Stimulated activated CD4-positive, alpha-beta T cell treated with anti-CD3 and anti-CD28 coated beads, Interleukin-1b, Interleukin-23, amount 100 ng/mL, for 1 hour (primary cell): ENCODE data around the gene RPAIN.

ENCODE experiments used
- DNase-seq, 2 donors: peaks; one replicate each; pipeline ENCODE4 v3.0.0-alpha.2; 2020; ENCODE audit warnings: low read depth in 2 of 2

RPAIN gene

GRCh38 chr17:5419959-5420653, at the start of gene RPAIN:
TSS of gene RPAIN (plus strand) at chr17:5420182. CDS start at chr17:5420211, 29 bp downstream.
- peak; percentile 54 to 57 for DNase-seq

DNA sequence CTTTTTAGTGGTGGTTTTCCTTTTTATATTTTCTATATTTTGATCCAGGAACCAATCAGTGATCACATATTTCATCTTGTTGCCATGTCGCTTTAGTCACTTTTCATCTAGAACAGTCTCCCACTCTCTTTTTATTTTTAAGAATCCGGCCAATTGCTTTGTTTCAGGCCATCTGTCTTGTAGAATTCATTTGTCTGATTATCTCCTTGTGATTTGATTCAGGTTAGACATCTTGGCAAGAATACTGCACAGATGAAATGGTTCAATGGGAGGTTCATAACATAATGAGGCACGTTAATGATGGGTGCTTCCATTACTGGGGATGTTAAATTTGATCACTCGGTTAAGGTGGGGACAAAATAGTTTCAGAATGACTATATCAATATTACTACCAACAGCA, 49.6 kb upstream of the RPAIN start:
- no peak for DNase-seq

DNA sequence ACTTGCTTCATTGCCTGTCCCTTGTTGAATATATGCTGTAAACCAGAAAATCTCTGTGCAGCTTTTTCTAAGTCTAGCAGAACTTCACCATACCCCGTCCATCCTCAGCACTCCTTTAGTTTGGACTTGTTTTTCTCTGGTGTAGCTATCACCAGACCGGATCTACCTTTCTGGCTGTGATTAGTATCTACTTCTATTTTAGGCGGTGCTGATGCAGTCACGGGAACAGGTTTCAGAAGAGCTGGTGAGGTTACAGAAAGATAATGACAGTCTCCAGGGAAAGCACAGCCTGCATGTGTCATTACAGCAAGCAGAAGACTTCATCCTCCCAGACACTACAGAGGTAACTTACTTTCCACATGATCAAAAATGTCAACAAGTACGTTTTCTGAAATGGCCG, 46.9 kb upstream of the RPAIN start:
- DNase-seq, result no peak

DNA sequence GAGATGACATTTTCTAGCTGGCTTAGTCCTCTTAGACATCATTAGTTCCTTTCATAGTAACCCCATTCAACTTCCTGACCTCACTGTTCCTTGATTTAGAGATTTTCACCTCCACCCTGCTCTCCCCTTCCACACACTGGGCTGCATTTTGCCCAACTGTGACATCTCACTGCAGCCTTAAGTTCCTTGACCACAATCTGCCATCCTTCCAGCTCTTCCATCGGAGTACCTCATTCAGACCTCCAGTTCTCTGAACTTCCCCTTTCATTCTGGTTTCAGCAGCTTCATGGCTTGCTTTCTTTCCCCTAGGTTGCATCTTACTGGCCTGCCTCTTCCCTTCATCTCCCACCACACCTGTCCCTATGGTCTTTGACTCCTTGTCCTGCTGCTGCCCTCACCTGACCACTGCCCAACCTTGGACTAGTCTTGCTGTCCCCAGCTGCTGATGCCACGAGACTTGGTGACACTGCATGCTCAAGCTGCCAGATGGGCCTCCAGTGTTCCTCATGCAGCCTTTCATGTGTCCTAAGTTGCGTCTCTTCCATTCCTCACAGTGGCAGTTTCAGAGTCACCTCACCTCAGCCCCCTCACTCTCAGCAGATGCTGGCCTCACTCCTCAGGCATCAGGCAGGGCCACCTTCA, 41.3 kb upstream of the RPAIN start:
- DNase-seq, result no peak

GRCh38 chr17:5379351-5380107, 40.5 kb upstream of the RPAIN start:
- DNase-seq, result no peak

DNA sequence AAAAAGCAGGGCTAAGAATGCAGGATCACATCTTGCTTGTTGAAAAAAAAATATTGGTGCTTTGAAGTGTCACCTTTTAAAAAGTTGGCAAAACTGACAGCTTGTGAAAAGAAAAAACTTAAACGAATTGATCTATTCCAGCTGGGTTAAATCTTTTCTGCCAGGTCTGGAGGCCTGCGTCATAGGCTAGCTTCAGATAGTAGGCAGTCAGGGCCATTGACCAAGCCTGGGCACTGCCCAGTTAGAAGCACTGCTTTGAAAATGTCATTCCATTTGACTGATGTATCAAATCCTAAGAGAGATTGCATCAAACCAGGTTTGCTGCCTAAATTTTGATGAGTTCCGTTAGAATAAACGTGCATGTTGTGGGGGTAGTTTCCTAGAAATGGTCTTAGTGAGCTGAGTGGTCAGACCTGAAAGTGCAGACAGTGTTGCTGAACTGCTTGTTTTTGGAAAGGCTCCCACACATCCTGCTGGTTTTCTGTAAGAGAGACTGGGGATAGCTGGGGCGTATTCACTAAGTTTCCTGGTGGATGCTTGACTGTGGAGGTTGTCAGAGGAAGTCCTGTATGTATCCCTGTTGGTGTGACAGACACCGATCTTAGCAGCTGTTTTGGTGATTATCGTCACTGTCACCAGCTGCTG, 39.4 kb upstream of the RPAIN start:
- no peak for DNase-seq

DNA sequence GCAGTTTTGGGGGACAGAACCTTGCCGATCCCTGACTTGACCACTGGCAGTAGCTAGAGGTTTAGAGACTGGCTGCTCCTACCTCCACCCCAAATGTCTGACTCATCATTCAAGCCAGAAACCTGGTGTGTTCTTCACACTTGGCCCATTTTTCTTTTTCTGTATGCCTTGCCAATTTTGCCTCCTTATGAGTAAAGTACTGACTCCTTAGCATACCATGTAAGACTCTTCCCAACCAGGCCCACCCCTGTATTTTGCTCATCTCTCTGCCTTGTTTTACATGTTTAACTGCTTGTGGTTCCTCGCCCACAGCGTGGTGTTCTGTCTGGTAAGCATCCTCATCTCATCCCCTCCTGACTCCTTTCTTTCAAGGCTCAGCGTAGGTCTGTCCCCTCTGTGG, 38.4 kb upstream of the RPAIN start:
- DNase-seq, result no peak

GRCh38 chr17:5391678-5392077, 28.3 kb upstream of the RPAIN start:
- DNase-seq, result no peak

DNA sequence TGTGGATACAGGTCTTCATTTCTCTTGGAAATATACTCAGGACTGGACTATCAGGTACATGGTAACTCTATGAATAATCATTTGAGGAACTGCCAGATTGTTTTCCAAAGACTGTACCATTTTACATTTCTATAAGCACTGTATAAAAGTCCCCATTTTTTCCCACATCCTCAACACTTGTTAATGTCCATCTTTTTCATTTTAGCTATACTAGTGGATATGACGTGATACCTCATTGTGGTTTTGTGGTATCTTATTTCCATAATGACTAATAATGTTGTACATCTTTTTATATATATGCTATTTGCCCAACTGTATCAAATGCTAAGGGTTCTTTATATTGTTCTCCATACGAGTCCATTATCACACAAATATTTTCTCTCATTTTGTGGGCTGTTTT, 23.4 kb upstream of the RPAIN start:
- DNase-seq, result no peak

DNA sequence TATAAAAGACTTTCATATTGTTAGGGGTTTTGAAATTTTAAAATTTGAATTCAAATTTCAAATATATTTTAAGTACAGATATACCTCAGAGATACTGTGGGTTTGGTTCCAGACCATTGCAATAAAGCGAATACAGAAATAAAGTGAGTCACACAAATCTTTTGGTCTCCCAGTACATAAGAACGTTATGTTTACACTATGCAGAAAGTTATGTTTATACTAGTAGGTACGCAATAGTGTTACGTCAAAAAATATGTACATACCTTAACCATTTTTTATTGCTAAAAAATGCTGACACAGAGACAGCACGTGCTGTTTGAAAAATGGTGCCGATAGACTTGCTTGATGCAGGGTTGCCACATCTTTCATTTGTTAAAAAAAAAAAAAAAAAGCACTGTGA, 20.2 kb upstream of the RPAIN start:
- DNase-seq, result no peak

GRCh38 chr17:5405400-5405799, 14.6 kb upstream of the RPAIN start:
- DNase-seq, result no peak

GRCh38 chr17:5408186-5408585, 11.8 kb upstream of the RPAIN start:
- no peak for DNase-seq

GRCh38 chr17:5410594-5411272, 9.2 kb upstream of the RPAIN start:
- no peak for DNase-seq

DNA sequence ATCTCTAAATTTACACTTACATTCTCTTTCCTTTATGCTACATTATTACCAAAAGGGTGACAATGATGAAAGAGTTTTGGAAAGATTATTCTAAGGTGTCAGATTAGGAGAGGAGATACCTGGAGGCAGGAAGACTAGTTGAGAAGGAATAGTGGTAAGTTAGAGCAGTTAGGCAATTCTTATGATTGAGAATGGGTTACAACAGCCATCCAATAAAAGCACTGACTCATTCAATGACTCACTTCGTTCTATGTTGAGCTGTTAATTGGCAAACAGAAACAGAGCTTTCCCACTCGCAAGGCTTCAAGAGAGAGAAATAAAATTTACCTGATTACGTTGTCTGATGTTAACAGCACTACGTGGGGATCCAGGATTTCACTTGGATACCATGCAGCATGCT, 6.3 kb upstream of the RPAIN start:
- DNase-seq, result no peak

- DNase-seq, result no peak
Measured at GRCh38 chr17:5416901-5417300, 3.1 kb upstream of the RPAIN start.

GRCh38 chr17:5418858-5419355, 1.1 kb upstream of the RPAIN start:
- peak; percentile 21 to 24 for DNase-seq

DNA sequence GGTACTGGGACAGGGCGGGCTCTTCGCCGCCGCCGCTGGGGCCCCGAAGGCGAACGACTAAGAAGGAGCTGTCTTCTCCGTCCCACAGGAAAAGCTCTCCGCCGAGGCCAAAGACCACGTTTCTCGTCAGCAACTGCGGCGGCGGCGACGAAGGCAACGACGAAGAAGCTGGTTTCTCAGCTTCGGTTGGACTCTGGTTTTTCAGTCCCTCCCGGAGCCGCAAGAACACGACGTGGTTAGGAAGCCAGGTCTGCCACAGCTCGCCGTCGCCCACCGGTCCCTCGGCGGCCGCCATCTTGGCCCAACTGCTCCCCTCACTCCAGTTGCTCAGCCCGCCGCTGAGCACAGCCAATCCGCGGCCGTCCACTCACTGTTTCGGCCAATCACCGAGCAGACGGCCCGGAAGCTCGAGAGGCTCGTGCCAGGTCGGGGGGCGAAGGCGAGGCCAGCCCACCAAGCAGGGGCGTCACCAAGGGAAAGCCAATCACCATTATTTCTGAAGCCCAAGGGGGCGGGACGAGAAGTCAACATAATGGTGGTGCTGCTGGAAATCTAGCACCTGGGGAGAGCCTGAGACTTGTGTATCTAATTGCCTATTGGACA, 525 bp upstream of the RPAIN start, which contains the start of gene NUP88:
Gene NUP88, minus strand, starts transcription at position 307 of the 603 bp plus-strand sequence. Its CDS starts 12 bp downstream, at position 295.
- peak; percentile 82 to 88 for DNase-seq

GRCh38 chr17:5422505-5422904, 2.5 kb downstream of the RPAIN start:
- DNase-seq, result no peak

DNA sequence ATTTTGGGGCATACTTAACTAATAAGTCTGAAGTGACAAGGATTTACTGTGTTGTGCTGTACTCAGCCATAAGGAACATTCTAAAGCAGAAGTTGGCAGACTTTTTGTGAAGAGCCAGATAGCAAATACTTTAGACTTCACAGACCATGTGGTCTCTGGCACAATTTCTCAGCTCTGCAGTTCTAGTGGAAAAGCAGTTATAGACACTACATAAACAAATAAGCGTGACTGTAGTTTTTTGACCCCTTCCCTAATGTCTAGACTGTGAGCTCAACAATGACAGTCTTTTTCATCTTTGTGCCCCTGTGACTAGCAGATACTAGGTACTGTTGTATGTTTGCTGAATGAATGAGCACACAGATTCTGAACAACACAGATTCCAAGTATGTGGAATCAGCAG, 4.9 kb downstream of the RPAIN start:
- DNase-seq, result no peak

GRCh38 chr17:5425826-5426225, 5.8 kb downstream of the RPAIN start:
- DNase-seq, result no peak
